H4 (cell line): ENCODE data around the gene TSPAN12. TPM values are rescaled to one million over a fixed set of nuclear protein-coding genes. Genes with fewer than 3 reads are reported as not detected.

ENCODE experiments used
- DNase-seq: peaks from one replicate; pipeline ENCODE4 v3.0.0-alpha.2; 2015; ENCODE audit warnings: low spot score
- total RNA-seq: library from RNA; depleted of rRNA; stranded (reverse); fragments of >200 nt; shearing (Covaris generic); gene quantifications from 2 replicates; pipeline ENCODE4 v1.2.3, GENCODE V29; 2014; rRNA removed

TSPAN12 gene
- total RNA-seq, 1 experiment from 2014 or later = 13.7 TPM

- DNase-seq = no peak
Measured at GRCh38 chr7:120743128-120743527, 114.8 kb downstream of the TSPAN12 start.

GRCh38 chr7:120742372-120742771 is 115.6 kb downstream of the TSPAN12 start:
- DNase-seq = no peak

GRCh38 chr7:120741371-120742042 is 116.4 kb downstream of the TSPAN12 start:
- DNase-seq = no peak

GRCh38 chr7:120740348-120740747 is 117.6 kb downstream of the TSPAN12 start:
- peak; percentile 19 for DNase-seq

GRCh38 chr7:120738816-120739215 is 119.1 kb downstream of the TSPAN12 start:
- DNase-seq = no peak

Other genes starting within 250 kb of the TSPAN12 start
- 23.9 and 33.0 TPM in 2 replicates for gene ING3, start 92.6 kb upstream of the TSPAN12 start, total RNA-seq
- 23.8 and 26.5 TPM in 2 replicates for gene CPED1, start 130.6 kb upstream of the TSPAN12 start, total RNA-seq